DMS114 treated with DMSO at 0.1 percent for 48 hours (cell line): ENCODE measurements around the gene FAM3A.
A peak's percentile ranks its signal among the peaks of the same experiment; 100 is the strongest.

Experiments used
- DNase-seq: peaks from one replicate; lab custom pipeline; 2025; ENCODE audit not compliant: unreplicated experiment; lab: John Stamatoyannopoulos, UW

FAM3A gene

GRCh38 chrX:154481911-154482601 is 34.0 kb downstream of the FAM3A start:
- DNase-seq: no peak

- no peak for DNase-seq
These were observed 34.8 kb downstream of the FAM3A start for GRCh38 chrX:154481195-154481594.

- DNase-seq: peak; percentile 51
These were observed 37.1 kb downstream of the FAM3A start, which contains the start of gene LAGE3 for GRCh38 chrX:154478728-154479622. Gene LAGE3 (minus strand): TSS chrX:154479281. CDS start chrX:154478915, 366 bp downstream.

- no peak for DNase-seq
These were observed 38.0 kb downstream of the FAM3A start for GRCh38 chrX:154477891-154478477.

- no peak for DNase-seq
These were observed 39.2 kb downstream of the FAM3A start for GRCh38 chrX:154476821-154477220.

GRCh38 chrX:154473683-154474082 is 42.3 kb downstream of the FAM3A start:
- DNase-seq: no peak

- DNase-seq: no peak
These were observed 43.1 kb downstream of the FAM3A start for GRCh38 chrX:154472685-154473632.

- DNase-seq: no peak
These were observed 44.0 kb downstream of the FAM3A start for GRCh38 chrX:154471839-154472684.

GRCh38 chrX:154470914-154471568 is 45.0 kb downstream of the FAM3A start:
- DNase-seq: no peak

GRCh38 chrX:154470434-154470833 is 45.6 kb downstream of the FAM3A start:
- DNase-seq: no peak

- no peak for DNase-seq
These were observed 46.2 kb downstream of the FAM3A start for GRCh38 chrX:154469880-154470279.

GRCh38 chrX:154469114-154469513 is 46.9 kb downstream of the FAM3A start:
- DNase-seq: no peak

- DNase-seq: no peak
These were observed 47.8 kb downstream of the FAM3A start for GRCh38 chrX:154468217-154468616.

- no peak for DNase-seq
These were observed 48.5 kb downstream of the FAM3A start for GRCh38 chrX:154467556-154467955.

- DNase-seq: no peak
These were observed 49.1 kb downstream of the FAM3A start for GRCh38 chrX:154466907-154467306.

GRCh38 chrX:154466036-154466435 is 50.0 kb downstream of the FAM3A start:
- no peak for DNase-seq

GRCh38 chrX:154465601-154466000 is 50.4 kb downstream of the FAM3A start:
- no peak for DNase-seq

- DNase-seq: no peak
These were observed 51.1 kb downstream of the FAM3A start for GRCh38 chrX:154464806-154465365.
